NCI-H748 (cell line): ENCODE results near the gene FAM81A.

ENCODE experiments used
- DNase-seq: peaks from one replicate; lab custom pipeline; 2025; ENCODE audit not compliant: unreplicated experiment; lab: John Stamatoyannopoulos, UW

Gene FAM81A

DNA sequence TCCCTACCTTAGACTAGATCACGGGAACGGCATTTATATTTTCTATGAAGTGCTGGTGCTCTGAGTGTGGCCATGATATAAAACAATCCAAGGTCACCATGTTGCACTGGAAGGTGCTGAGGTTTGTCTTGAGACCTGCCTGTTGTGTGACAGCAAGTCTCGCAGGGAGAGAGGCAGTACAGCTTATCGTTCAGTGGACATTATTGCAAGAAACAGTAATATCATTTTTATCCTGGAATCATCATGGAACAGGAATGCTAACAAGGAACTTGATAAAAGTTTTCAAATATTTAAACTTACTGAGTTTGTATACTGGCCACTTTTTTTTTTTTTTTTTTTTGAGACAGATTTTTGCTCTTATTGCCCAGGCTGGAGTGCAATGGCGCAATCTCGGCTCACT, 133.6 kb downstream of the FAM81A start:
- DNase-seq: no peak
